GM18868 (cell line): ENCODE data around the gene ANKRD13D.

Experiments used
- ATAC-seq: cut with Tn5 transposase; IDR thresholded peaks from one replicate; pipeline ENCODE4 v1.9.1; 2021; ENCODE audit warnings: mild to moderate bottlenecking, moderate library complexity; ENCODE audit not compliant: unreplicated experiment

Gene ANKRD13D

DNA sequence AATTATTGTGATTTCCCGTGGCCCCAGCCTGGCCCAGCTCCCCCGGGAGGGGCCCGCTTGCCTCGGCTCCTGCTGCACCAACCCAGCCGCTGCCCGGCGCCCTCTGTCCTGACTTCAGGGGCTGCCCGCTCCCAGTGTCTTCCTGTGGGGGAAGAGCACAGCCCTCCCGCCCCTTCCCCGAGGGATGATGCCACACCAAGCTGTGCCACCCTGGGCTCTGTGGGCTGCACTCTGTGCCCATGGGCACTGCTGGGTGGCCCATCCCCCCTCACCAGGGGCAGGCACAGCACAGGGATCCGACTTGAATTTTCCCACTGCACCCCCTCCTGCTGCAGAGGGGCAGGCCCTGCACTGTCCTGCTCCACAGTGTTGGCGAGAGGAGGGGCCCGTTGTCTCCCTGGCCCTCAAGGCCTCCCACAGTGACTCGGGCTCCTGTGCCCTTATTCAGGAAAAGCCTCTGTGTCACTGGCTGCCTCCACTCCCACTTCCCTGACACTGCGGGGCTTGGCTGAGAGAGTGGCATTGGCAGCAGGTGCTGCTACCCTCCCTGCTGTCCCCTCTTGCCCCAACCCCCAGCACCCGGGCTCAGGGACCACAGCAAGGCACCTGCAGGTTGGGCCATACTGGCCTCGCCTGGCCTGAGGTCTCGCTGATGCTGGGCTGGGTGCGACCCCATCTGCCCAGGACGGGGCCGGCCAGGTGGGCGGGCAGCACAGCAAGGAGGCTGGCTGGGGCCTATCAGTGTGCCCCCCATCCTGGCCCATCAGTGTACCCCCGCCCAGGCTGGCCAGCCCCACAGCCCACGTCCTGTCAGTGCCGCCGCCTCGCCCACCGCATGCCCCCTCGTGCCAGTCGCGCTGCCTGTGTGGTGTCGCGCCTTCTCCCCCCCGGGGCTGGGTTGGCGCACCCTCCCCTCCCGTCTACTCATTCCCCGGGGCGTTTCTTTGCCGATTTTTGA, 3.3 kb upstream of the ANKRD13D start:
- no peak for ATAC-seq

DNA sequence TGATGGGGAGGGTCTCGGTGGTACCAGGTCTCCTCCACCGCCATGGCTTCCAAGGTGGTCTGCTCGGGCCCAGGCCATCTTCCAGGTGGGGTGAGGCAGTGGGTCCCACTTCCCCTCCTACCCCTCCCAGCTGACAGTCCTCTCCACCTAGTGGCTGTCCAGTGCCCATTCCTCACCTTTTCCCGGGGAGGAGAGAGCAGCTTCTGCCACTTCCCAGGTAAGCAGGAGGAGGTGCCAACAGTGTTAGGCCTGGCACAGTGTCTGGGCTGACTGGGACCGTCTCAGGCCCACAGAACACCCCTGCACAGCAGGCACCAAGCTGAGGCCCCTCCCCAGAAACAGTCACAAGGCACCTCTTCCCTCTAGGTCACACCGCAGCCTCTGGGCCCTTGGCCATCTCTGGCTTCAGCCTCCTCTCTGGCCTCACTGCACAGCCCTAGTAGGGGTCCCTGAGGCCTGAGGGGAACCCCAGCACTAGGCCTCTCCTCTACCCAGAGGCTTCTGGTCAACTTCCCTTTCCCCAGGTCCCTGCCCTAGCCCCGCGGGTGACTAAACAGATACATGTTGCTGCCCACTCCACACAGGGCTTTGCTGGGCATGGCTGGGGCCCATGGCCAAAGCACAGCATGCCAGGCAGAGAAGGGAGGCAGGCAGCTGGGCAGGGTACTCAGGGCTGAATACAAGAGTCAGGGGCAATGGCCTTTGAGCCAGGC, 2.3 kb upstream of the ANKRD13D start:
- no peak for ATAC-seq

DNA sequence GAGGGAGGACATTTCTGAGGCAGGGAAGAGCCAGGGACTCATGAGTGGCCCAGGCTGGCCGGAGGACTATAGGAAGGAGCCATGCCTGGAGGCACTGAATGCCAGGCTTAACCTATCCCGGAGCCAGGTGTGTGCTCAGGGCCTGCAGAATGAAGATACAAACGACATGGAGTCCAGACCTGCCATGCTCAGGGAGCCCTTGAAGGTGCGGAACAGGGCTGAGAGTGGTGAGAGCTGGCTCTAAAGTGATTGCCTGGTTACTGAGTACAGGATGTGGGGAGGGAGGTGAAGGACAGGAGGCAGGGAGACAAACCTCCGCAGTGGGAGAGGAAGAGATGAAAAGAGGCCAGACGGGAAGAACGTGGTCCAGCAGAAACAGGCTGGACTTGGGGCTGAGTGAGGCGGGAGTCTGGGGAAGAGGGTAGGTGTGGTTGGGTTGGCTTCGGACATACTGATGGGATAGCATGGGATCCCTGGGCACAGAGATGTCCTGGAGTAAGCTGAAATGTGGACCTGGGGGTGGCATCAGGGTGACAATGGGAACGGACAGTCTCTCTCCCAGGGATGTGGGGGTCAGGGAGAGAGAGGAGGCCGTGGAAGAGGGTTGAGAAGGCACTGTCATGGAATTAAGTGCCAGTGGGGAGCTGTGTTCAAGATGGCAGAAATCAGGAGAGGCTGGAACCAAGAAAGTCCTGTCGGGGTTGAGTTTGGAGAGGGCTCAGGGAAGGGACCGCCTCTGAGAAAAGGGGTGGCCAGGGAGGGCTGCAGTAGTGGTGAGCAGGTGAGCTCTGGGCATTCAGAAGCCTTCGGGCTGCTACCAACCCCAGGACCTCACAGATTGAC, 1.5 kb upstream of the ANKRD13D start:
- no peak for ATAC-seq

DNA sequence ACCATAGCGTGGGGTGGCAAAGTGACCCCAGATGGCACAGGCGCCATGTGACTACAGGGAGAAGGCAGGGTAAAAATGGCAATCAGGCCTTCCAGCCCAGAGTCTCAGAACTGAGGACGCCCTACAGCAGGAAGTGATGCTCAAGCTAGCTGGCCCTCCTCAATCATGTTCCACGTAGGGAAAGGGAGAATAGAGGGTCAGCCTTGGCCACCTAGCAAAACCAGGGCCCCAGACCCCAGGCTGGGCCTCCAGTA, 978 bp upstream of the ANKRD13D start:
- ATAC-seq, result no peak

DNA sequence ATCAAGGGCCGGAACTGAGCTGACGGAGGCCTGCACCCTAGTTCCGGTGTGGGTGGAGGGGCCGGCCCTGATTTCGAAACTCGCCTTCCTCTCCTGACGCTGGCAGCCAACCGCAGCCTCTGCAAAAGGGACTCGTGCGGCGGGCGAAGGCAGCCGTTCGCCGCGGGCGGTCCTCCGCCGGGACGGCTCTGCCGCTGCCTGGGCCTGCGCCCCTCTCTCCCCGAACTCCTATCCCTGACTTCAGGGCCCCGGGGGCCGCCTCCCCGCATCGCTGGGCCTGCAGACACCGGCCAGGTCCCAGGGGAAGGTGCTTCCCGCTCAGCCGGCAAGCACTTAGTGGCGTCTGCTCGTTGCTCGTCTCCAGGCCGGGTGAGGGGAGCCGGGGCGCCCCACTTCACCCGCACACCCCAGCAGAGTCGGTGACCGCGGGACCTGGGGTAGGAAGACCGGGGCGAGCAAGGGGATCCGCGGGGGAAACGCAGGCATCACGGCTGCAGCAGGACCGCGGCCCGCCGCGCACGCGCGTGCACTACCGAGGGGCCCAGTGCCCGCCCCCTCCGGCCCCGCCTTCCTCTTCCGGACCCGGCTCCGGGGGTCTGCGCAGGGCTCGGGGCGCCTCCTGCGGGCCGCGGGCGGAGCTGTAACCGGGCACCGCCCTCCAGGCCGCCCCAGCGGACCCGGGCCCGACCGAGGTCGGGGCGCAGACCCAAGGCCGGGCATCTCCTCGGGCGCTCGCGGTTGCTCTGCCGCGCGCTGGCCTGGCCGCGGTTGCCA, 464 bp upstream of the ANKRD13D start:
- peak; percentile 66 for ATAC-seq

DNA sequence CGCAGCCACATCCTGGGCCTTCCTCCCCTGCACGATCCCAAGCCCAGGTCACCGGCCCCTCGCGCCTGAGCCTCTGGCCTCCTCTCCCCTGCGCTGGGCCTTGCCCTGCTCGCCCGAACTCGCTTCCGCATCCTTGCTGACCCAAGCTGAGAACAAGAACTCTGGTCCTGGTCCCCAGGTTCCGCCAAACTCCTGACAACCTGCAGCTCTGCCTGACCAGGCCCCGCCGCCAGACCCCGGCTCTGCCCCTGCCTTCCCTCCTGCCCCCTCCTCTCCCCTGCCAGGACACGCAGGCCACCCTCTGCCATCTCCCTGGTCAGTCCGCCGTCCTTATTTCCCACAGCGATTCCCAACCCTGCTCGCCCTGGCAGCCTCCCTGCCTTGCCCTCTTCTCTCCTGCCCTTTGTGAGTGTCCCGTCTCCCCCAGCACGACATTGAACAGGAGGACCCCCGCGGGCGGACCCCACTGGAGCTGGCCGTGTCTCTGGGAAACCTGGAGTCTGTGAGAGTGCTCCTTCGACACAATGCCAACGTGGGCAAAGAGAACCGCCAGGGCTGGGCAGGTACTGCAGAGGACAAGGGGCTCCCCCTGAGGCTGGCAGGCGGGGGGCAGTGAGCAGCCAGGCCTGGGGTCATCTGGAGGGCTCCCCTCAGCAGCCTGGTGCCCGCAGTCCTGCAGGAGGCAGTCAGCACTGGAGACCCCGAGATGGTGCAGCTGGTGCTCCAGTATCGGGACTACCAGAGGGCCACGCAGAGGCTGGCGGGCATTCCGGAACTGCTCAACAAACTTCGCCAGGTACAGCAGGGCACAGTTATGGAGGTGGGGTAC, 762 bp downstream of the ANKRD13D start:
- ATAC-seq, result no peak

- ATAC-seq, result no peak
These were observed 1.7 kb downstream of the ANKRD13D start for GRCh38 chr11:67290801-67291200.

GRCh38 chr11:67291481-67292381, 2.6 kb downstream of the ANKRD13D start:
- ATAC-seq, result no peak

DNA sequence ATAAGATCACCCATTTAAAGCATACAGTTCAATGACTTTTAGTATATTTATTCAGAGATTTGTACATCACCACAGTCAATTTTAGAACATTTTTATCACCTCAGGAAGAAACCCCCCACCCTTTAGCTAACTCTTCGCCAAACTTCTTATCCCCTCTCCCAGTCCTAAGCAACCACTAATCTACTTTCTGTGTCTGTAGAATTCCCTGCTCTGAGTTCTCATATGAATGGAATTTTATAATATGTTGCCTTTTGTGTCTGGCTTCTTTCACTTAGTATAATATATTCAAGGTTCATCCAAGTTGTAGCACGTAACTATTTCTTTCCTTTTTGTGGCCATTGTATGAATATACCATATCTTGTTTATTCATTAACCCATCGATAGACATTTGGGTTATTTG, 3.6 kb downstream of the ANKRD13D start:
- no peak for ATAC-seq

- ATAC-seq, result no peak
These were observed 4.0 kb downstream of the ANKRD13D start for GRCh38 chr11:67293090-67293489.

DNA sequence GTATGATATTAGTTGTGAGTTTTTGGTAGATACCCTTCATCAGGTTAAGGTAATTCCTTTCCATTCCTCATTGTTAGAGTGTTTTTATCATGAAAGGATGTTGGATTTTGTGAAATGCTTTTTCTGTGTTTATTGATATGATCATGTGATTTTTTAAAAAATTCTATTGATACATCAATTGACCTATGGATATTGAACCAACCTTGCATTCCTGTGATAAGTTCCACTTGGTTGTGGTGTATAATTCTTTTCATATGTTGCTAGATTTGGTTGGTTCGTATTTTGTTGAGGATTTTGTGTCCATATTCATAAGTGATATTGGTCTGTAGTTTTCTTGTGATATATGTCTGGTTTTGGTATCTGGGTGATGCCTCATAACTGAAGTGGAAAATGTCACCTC, 6.7 kb downstream of the ANKRD13D start:
- no peak for ATAC-seq

DNA sequence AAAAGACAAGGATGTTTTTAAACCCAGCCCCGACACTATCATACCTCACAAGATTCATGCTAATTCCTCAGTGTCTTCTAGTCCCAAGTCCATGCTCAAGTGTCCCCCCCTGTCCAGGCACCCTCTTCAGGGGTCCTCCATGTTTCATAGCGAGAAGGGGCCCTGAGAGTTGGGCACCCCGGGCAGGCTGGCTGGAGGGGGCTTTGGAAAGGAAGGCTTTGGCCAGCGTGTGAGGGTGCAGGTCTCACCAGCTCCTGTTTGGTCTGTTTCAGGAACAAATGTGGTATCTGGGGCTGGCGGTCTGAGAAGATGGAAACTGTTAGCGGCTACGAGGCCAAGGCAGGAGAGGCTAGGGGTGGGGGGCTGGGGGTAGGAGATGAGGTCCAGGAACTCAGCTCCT, 9.7 kb downstream of the ANKRD13D start:
- no peak for ATAC-seq

DNA sequence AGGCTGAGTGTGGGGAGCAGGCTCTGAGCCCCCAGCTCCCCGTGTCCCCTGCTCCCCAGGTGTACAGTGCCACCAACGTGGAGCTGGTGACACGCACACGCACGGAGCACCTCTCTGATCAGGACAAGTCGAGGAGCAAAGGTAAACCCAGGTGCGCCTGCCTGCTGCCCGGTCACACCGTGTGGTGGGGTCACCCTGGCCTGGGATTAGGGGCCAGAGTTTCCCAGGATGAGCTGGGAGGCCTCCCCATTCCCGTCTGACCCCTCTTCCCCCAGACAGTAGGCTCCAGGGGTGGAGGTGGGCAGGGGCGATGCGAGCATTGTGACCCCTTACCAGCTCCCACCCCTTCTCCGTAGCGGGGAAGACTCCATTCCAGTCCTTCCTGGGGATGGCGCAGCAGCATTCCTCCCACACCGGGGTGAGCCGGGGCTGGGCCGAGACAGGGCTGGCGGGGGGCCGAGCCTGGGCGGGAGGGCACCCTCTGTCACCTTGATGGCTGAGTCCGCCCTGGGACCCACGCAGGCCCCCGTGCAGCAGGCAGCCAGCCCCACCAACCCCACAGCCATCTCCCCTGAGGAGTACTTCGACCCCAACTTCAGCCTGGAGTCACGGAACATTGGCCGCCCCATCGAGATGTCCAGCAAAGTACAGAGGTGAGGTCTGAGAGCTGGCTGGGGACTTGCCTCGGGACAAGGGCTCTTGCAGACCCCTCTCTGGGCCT, 10.5 kb downstream of the ANKRD13D start:
- no peak for ATAC-seq

DNA sequence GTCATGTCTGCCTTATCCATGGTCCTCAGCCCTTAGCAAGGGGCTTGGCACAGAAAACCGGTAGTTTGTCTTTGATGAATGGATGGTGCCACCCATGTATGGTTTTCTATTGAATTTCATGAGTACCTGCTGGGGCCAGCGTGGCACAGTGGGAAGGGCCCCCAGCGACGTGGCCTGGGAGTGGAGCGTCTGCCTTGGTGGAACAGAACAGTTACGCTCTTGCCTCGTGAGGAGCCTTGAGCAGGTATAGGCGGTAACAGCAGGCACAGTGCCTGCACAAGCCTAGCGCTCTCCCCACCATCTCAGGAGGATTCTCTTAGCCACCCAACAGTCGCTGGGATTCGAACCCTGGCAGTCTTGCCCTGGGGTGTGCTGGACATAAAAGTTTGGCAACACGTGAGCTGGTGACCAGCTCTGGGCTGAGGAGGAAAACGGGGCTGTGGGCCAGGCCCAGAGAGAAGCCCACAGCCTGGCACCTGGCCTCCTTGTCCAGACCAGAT, 11.2 kb downstream of the ANKRD13D start:
- ATAC-seq, result no peak

- no peak for ATAC-seq
These were observed 11.7 kb downstream of the ANKRD13D start for GRCh38 chr11:67300756-67301312.

DNA sequence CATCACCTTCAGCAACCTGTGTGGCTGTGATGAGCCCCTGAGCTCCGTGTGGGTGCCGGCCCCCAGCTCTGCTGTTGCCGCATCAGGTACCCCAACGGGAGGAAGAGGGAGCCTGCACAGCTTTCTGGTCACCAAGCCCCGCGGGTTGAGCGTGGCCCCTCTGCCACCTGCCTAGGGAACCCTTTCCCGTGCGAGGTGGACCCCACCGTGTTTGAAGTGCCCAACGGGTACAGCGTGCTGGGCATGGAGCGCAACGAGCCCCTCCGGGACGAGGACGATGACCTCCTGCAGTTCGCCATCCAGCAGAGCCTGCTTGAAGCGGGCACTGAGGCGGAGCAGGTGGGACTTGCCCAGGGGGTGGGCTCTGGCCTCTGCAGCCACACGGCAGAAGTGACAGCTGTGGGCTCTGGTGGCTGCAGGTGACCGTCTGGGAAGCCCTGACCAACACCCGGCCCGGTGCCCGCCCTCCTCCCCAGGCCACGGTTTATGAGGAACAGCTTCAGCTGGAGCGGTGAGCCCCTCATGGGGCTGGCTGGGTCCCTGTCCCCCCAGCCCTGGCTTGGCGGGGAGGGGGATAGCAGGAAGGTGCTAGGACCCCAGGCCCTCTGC, 12.3 kb downstream of the ANKRD13D start:
- ATAC-seq, result no peak

GRCh38 chr11:67301951-67302516, 12.9 kb downstream of the ANKRD13D start:
- no peak for ATAC-seq
